M059J (cell line): Measurements from ENCODE around the gene SRPK3. TPM values are rescaled to one million over a fixed set of nuclear protein-coding genes. Genes with fewer than 3 reads are reported as not detected.
"Not testable (repeated sequence)": the region's sequence is repeated elsewhere in the genome, so short reads cannot be mapped to it uniquely, and the experiment has no call there.

ENCODE experiments used
- DNase-seq: peaks from one replicate; pipeline ENCODE4 v3.0.0-alpha.2; 2012; ENCODE audit warnings: low read depth
- total RNA-seq: library from RNA; depleted of rRNA; stranded (reverse); fragments of >200 nt; shearing (Covaris generic); gene quantifications from 2 replicates; pipeline ENCODE4 v1.2.3, GENCODE V29; 2014; rRNA removed

The SRPK3 gene, protein sequence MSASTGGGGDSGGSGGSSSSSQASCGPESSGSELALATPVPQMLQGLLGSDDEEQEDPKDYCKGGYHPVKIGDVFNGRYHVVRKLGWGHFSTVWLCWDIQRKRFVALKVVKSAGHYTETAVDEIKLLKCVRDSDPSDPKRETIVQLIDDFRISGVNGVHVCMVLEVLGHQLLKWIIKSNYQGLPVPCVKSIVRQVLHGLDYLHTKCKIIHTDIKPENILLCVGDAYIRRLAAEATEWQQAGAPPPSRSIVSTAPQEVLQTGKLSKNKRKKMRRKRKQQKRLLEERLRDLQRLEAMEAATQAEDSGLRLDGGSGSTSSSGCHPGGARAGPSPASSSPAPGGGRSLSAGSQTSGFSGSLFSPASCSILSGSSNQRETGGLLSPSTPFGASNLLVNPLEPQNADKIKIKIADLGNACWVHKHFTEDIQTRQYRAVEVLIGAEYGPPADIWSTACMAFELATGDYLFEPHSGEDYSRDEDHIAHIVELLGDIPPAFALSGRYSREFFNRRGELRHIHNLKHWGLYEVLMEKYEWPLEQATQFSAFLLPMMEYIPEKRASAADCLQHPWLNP
- 0.20 TPM in 1 of 2 replicates, not detected in the other for total RNA-seq

DNA sequence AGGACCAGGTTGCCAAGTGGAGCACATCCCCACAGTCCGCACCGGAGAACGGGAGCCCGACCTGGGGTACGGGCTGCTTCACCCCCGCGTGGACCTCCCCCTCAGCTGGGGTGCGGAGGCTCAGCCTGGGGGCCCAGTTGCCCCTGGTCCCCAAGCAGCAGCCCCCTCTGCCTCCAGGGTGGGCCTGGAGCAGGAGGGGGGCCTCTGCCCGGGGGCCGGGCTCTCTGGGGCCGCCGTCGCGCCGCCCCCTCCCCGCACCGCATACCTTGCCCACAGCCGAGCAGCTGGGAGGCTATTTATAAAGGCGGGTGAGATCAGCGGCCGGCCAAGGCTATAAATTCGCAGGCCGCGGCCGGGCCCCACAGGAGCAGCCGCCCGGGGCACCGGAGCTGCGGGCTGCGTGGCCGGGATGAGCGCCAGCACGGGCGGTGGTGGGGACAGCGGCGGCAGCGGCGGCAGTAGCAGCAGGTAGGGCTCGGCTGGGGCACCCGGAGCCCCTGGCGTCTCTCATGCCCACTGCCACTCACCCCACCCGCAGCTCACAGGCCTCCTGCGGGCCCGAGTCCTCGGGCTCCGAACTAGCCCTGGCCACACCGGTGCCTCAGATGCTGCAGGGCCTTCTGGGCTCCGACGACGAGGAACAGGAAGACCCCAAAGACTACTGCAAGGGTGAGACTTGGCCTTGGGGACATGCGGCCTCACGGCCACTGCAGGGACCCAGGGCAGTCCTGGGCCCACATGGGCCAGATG, at the start of gene SRPK3:
Gene SRPK3, plus strand, starts transcription at position 364 of the 750 bp plus-strand sequence. Its CDS starts 46 bp downstream, at position 410.
- DNase-seq: peak; percentile 61

DNA sequence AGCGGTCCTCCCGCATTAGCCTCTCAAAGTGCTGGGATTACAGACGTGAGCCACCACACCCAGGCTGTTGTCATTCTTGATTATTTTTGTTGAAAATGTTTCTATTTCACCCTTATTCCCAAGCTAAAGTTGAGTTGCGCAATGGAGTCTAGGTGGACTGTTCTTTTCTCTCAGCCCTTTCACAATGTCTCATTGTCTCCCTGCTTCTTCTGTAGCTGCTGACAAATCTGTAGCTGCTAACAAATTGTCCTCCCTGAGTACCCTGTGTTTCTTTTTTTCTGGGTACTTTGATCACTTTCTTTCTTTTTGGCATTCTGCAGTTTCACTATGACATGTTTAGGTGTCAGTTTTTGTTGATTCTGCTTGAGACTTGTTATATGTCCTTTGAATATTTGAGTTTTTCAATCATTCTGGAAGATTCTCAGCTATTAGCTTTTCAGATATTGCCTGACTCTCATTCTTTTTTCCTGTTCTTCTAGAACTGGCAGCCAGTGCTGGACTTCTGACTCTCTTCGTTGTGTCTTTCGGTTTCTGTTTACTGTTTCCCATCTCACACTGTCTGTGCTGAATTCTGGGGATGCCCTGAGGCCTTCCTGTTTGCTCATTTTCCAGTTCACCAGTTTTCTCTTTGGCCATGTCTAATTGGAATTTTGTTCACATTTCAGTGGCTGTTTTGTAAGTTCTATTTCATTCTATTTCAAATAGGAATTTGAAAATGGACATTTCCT, 49.6 kb upstream of the SRPK3 start:
- DNase-seq: peak; percentile 32

DNA sequence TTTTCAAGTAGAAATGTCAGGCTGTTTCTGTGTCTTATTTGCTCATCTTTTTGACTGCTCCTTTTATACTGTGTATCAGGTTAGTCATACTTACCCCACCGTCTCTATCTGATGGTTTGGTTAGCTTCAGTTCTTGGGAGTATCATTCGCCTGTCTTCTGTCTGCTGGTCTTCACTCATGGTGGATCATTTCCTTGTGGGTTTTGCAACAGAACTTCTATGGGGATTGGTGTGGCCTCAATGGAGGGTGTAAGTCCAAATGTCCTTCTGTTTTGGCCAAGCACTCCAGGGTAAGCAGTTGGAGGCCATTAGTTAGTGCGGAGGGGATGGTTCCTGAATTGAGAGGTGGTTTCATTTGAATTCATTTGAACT, 49.0 kb upstream of the SRPK3 start:
- no peak for DNase-seq

DNA sequence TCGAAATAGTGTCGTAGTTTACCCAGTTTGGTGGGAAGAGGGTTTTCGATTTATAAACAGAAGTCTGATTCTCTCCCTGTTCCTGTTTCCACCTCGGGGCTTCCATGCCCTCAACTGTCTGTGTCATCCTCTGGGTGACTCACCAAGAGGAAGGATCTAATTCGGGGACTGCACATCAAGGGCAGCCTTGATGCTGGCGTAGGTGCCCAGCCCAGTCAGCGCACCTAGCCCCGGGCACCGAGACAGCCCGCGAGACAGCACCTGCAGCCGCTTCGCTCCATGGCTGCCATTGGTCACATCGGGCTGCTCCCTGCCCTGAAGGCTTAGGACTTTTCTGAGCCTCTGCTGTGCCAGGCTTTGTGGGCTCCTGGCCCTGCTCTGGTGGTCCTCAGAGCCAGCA, 48.4 kb upstream of the SRPK3 start:
- DNase-seq: peak; percentile 79

DNA sequence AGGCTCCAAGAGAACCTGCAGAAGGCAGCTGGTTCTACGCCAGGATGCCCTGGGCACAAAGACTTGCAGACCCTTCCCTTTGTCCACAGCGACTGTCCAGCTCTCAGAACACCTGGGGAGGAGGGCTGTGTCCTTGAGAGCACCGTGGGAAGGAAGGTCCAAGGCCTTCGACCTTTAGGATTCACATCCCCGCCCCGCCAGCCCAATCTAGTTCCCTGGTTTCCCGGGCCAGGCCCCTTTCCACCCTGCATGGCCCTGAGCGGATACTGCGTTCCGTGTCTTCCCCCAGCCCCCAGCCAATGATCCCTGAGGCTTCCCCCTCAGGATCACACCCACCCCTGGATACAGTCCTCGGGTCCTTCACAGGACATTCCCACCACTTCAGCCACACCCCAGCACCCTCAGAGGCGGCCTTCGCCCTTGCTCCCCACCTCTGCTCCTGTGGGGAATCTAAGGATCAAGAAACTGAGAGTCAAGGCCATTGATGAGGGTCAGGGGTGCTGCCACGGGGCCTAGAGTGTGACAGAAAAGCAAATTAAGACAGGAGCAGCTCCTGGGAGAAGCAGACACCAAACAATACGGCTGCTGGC, 47.1 kb upstream of the SRPK3 start:
- no peak for DNase-seq

DNA sequence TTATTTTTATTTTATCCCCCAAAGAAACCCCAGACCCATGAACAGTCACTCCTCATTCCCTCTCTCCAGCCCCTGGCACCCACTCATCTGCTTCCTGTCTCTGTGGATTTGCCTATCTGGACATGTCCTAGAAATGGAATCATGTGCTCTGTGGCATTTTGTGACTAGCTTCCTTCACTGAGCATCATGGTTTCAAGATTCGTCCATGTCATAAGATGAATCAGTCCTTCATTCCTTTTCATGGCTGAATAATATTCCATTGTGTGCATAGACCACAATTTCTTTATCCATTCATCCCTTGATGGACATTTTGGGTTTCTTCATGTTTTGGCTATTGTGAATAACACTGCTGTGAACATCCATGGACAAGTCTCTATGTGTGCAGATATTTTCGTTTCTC, 46.0 kb upstream of the SRPK3 start:
- DNase-seq: no peak

DNA sequence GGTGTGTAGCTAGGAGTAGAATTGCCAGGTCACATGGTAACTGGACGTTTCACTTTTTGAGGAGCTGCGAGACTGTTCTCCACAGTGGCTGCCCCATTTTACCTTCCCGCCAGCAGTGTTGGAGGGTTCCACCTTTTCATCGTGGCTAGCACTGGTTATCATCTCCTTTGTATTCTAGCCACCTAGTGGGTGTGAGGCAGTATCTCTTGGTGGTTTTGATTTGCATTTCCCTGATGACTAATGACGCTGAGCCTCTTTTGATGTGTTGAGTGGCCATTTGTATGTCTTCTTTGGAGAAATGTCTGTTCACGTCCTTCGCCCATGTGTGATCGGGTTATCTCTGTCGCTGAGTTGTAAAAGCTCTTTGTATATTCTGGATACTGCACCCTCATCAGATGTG, 45.6 kb upstream of the SRPK3 start:
- peak; percentile 35 for DNase-seq

DNA sequence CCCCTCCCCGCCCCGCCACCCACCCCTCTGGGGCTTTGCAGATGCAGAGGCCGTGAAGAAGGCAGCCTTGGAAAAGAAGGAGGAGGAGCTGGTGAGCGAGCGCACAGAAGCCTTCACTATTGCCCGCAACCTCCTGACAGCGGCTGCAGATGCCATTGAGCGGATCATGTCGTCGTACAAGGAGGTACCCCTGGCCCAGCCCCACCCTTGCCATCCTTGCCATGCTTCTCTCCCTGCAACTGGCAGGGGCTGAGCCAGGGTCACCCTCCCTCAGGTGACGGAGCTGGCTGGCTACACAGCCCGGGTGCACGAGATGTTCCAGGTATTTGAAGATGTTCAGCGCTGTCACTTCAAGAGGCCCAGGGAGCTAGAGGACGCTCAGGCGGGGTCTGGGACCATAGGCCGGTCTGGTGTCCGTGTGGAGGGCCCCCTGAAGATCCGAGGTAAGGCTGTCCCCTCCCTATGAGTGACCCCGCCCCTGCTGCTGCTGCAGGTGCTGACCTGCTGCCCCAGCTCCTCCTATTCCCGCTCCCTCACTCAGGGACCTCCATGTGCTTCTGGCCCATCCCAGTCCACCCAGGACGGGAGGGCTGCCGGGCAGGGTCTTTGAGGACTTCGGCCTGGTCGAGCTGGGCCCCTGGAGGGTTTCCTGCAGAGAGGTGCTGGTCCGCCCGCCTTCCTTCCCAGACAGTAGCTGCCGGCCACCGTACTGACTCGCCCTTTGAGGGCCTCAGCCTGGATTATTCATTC, 44.6 kb upstream of the SRPK3 start:
- no peak for DNase-seq

DNA sequence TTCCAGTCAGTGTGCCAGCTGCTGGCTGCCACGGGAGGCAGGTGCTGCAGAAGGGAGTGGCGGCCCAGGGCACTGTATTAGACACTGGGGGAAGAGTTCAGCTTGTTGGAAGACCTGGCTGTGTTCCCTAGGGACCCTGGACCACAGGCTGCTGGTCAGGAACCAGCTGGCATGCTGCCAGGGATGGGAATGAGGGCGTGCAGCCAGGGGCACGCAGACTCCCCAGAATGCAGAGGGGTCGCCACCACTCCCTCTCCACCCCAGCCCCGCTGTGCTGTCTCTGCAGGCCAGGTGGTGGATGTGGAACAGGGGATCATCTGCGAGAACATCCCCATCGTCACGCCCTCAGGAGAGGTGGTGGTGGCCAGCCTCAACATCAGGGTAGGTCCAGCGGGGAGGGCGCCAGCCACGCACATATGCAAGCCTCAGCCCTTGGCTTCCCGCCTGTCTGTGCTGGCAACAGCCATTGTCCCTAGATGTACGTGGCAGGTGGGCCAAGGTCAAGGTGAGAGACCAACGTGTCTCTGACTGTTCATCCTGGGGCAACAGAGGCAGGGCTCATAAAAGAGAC, 43.9 kb upstream of the SRPK3 start:
- DNase-seq: no peak

DNA sequence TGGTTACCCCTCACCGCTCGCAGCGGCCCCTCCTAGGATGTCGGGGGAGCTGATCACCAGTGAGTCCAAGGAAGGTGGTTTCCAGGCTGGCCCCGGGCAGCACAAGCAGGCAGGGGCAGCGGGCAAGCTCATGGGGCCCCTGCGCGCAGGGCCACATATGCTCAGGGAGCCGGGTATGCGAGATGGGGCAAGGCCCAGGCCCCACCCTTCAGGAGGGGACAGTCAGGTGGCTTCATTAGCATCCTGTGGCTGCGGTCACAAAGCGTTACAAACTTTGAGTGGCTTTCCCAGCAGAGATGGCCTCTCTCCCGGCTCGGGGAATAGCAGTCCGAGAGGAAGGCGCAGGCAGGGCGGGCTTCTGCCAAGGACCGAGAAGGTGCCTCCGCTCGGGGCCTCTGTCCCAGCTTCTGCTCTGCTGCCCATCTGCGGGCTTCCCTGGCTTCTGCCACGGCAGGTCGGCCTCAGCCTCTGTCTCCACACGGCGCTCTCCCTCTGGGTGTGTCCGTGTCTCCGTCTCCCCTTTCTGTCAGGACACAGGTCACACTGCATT, 42.7 kb upstream of the SRPK3 start:
- DNase-seq: no peak

DNA sequence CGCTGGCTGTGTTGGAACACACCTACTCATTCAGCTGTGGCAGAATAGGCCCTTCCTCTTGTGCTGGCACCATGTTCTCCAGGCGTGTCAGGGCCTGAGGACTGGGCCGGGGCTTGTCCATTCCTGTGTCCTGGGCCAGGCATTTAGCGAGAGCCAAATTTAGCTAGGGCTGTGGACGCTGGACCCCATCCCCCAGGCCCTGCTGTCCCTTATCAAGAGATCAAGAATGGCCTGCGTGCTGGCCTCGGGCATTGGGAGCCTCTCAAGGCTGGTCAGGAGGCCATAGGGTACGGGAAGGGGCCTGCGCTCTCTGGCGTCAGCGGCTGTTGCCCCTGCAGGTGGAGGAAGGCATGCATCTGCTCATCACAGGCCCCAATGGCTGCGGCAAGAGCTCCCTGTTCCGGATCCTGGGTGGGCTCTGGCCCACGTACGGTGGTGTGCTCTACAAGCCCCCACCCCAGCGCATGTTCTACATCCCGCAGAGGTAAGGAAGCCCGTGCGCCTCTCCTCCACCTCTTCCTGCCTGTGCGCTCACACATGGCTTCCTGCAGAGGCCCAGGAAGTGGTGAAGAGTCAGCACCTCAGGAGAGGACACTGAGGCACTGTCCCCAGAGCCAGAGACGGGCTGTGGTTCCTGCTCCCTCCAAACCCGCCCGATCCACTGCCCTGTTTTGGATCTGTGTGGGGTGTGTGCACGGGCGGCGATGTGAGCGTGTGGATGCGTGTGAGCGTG, 40.9 kb upstream of the SRPK3 start:
- DNase-seq: no peak

DNA sequence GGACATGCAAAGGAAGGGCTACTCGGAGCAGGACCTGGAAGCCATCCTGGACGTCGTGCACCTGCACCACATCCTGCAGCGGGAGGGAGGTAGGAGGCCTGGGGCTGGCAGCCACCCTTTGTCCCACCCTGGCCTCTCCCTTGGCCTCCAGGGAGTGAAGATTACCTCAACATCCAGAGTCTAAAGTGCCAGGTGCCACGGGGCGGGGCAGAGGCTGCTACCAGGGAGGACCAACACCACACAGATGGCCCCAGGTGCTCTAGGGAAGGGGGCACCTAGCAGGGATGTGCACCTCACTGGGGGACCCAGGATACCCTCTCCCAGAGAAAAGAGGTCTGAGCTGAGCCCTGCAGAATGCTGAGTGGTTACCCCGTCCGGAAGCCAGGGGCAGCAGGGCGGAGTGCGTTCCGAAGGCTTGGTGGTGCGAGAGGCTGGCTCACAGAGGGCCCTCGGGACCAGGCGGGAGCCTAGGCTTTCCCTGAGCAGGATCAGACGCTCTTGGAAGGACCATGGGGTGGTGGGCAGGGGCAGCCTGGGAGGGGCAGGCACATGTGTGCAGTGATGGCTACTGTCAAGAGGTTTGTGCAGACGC, 40.1 kb upstream of the SRPK3 start:
- DNase-seq: no peak

DNA sequence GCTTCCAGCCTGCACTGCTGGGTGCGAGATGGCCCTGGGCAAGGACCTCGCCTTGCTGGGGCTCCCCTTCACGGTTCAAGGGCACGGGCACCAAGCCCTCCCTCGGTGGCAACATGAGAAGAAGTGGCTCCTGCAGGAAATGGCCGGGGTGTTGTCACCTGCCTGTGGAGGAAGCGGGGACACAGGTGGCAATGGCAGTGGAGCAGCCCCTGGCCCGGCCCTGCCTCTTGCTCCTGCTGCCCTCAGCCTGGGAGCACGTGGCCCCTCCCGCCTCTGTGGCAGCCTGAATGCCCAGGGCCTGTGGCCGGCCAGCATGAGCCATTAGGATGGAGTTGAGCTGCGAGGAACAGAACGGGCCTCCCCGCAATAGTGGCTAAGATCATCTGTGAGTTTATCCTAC, 39.4 kb upstream of the SRPK3 start:
- DNase-seq: no peak

DNA sequence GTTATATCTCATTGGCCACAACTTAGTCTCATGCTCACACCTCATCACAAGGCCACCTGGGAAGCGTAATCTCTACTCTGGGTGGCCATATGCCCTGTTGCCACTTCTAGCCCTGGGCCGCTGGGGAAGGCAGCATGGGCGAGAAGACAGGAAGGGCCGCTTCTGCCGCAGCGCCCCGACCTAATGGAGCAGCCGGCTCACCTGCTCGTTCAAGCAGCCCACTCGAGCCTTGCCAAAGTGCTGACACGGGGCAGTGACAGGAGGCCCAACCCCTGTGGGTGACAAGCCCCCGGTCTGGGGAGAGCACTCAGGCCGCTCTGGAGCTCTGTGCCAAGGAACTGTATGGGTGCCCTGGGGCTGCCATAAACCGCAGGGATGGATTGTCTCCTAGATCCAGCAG, 38.7 kb upstream of the SRPK3 start:
- not testable (repeated sequence) for DNase-seq

DNA sequence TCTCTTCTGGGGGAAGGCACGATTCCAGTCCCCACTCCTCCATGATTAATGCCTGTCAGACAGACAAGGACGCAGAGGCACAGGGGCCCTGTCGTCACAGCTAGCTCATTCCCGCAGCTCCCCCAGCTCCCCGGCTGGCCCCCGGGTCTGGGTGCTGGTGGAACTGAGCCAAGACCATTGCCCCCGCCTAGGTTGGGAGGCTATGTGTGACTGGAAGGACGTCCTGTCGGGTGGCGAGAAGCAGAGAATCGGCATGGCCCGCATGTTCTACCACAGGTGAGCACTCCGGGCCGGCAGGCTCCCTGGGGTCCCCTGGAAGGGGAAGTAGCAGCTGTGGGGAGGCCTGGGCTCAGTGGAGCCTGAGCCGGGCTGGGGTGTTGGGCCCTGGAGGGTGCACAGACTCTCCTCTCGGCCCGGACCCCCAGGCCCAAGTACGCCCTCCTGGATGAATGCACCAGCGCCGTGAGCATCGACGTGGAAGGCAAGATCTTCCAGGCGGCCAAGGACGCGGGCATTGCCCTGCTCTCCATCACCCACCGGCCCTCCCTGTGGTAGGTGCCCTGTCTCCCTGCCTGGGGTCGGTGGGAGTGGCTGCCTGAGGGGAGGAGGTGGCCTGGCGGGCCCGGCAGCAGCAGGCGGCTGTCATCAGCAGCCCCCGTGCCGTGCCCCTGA, 37.9 kb upstream of the SRPK3 start:
- not testable (repeated sequence) for DNase-seq

DNA sequence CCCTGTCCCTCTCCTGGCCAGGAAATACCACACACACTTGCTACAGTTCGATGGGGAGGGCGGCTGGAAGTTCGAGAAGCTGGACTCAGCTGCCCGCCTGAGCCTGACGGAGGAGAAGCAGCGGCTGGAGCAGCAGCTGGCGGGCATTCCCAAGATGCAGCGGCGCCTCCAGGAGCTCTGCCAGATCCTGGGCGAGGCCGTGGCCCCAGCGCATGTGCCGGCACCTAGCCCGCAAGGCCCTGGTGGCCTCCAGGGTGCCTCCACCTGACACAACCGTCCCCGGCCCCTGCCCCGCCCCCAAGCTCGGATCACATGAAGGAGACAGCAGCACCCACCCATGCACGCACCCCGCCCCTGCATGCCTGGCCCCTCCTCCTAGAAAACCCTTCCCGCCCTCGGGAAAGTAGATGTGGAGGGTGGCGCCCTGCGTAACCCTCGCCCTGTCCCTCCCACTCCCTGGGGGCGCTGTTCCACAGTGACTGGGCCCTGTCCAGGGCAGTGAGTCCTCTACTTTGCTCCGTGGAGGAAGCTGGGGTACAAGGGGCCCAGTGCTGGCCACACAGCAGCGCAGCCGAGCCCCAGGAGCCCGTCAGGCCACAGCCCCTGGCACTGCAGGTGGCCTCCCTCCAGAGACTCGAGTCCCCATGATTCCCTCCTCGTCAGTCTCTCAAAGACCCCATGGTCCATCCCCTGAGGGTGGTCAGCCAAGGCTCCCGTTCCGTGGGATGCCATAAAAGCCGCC, 37.2 kb upstream of the SRPK3 start:
- not testable (repeated sequence) for DNase-seq

DNA sequence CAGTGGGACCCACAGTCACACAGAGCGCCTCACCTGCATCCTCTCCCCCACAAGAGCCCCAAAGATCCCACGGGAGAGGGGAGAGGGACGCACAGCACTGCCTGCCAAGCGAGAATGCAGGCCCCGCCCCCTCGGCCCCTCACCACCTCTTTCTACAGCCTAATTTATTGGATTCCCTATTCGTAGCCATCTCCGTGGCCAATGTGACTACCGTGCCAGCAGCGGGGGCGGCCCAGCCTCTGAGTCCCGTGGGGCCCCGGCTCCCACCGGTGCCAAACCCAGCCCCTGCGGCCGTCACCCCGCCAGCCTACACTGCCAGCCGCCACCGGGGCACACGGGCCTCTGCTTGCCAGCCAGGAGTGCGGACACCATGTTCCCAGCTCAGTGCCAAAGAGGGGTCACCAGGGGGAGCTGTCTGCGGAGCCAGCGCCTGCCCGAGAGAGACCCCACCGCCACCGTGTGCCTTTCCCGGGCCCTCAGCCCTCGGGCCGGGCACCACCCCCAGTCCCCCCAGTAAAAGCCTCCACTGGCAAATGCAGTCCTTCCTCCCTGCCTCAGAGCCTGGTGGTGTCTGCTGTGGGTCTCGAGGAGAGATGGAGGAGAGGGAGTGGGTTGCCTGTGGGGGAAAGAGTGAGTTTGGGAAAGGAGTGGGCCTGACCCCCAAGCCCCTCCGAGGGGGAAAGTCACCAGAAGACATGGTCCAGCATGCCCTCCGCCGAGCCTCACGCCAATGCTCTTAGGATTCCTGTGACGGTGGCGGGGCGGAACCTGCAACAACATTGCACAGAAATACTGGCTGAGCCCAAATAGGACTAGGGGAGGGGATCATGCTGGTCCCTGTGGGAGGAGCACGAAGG, 36.4 kb upstream of the SRPK3 start:
- DNase-seq: no peak
